Fibroblast of skin of right biceps (primary cell): ENCODE data around the gene FAF2.

ENCODE experiments used
- DNase-seq: peaks from one replicate; pipeline ENCODE4 v3.0.0-alpha.2; 2013

The FAF2 gene

DNA sequence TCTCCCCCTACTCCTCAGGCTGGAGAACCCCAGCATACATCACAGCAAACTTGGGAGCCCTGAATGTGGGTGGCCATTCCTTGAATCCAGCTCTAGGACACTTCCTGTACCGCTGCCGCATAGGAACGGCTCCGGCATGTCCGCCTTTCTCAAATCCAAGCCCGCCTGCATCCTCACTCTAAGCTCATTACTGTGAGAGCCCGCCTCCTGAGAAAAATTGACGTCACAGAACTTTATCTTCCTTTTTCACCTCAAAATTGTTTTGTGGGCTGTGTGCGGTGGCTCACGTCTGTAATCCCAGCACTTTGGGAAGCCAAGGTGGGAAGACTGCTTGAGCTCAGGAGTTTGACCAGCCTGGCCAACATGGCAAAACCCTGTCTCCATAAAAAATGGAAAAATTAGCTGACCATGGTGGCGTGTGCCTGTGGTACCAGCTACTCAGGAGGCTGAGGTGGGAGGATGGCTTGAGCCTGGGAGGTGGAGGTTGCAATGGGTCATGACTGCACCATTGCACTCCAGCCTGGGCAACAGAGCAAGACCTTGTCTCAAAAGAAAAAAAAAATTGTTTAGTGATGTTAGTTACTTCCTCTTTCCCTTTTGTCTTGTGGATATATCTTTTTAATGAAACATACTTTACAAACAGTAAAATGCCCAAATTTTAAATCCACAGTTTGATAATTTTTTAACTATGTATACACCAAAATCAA lies 66.2 kb downstream of the FAF2 start:
- DNase-seq: no peak

DNA sequence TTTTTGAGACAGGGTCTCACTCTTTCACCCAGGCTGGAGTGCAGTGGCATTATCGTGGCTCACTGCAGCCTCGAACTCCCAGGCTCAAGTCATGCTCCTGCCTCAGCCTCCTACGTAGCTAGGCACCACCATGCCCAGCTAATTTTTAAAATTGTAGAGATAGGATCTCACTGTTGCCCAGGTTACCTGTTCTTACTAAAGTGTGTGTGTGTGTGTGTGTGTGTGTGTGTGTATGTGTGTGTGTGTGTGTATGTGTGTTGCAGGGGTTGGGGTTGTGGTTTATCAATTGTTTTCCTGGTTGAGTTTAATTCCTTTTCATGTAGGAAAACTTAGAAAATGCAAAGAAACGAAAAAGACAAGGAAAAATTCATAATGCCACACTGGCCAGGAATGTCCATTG lies 67.2 kb downstream of the FAF2 start:
- DNase-seq: no peak

DNA sequence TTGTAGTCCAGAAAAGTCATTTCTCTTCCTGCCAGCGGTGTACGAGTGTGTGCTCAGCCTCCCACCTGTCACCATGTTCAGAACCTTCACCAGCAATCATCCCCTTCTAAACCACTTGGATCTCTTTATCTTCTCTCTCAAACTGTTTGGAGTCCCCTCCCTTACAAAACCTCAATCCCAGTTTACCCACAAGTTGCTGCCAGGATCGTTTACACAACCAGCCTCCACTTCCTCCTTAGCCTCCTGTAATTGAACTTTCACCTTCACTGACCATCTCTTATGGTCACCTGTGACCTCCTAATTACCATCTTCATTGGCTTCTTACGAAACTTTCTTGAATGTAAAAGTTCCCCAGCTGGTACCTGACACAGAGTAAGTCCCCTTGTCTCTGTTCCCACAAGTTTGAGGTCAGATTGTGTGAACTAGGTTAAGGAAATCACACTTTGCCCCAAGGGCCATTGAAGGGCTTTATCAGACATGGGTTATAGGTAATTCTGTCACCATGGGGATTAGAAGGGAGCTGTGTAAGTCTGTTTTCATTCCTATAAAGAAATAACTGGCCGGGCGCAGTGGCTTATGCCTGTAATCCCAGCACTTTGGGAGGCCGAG lies 69.0 kb downstream of the FAF2 start:
- DNase-seq: no peak

DNA sequence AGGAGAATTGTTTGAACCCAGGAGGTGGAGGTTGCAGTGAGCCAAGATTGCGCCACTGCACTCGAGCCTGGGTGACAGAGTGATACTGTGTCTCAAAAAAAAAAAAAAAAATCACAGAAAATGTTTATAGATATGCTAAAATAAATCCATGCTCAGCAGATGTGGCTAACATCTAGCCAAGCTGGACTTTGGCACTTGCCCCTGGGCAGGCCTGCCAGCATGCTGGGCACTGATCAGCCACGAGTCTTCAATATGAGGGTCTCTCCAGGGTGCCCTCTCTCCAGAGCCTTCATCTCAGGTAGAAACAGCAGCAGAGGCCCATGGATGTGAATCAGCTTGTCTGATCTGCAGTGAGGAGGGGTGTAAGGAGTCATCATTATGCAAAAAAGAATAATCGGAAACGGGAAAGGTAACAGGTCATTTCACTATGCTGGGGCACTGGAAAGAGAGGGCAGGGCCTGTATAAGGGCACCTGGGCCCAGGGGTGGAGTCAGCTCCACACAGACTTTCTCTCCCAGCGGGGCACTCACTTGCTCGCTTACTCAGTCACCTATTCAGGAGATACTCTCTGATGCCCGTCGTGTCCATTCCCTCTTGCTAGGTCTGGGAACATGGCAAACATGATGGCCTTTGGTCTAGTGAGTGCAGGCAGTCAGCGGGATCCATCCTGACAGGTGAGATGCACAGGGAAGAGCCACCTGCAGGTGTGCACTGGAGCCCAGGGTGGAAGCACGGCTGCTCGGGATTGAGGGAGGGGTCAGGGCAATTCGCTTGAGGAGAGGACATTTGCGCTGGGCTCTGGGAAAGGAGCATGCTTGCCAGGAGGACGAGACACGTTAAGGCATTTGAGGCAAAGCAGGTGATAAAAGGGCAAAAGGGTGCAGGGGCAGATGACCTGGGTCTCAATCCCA lies 71.9 kb downstream of the FAF2 start:
- DNase-seq: no peak

DNA sequence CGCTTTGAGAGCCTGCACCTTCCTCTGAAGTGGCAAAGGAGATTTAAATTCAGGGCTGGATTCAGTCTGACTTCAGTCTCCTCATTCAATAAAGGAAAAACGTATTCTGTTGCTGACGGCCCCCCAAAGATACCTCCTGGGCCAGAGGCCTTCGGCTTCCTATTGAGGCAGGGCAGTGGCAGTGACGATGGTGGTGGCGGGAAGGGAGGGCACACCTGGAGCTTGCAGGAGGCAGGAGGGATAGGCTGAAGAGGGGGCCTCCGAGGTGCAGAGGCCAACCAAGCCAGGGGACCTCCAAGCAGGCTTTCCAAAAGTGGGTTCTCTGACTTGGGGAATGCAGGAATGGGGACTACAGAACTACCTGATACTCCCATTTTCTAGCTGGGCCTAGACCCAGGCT lies 73.1 kb downstream of the FAF2 start:
- DNase-seq: no peak

DNA sequence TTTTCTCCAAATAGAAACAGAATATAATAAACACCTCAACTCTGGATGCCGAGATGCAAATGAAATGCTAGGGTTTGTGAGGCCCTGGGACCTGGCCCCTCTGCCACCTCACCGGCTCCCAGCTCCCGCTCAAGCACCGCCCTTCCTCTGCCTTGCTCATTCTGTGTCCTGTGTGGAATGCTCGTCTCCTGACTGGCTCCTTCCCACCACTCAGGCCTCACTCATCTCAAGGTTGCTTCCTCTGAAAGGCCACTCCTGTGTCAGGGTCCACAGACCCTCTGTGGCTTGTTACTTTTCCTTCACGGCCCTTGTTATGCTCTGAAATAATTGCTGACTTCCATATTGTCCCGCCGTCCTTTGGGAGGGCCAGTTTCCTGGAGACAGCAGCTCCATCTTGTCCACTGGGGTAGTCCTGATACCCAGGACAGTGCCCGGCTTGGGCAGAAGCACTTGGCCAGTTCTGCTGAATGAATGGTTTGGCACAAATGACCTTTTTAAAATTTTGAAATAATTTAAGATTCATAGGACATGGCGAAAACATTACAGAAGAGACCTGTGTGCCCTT lies 73.6 kb downstream of the FAF2 start:
- no peak for DNase-seq

DNA sequence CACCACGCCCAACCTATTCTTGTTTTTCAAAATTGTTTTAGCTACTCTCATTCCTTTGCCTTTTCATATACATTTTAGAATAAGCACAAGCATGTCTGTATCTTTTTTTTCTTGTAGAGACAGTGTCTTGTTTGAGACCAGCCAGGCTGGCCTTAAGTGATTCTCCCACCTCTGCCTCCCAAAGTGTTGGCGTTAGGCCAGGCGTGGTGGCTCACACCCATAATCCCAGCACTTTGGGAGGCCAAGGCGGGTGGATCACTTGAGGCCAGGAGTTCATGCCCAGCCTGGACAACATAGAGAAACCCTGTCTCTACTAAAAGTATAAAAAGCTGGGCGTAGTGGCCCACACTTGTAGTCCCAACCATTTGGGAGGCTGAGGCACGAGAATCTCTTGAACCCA lies 76.0 kb downstream of the FAF2 start:
- DNase-seq: no peak

DNA sequence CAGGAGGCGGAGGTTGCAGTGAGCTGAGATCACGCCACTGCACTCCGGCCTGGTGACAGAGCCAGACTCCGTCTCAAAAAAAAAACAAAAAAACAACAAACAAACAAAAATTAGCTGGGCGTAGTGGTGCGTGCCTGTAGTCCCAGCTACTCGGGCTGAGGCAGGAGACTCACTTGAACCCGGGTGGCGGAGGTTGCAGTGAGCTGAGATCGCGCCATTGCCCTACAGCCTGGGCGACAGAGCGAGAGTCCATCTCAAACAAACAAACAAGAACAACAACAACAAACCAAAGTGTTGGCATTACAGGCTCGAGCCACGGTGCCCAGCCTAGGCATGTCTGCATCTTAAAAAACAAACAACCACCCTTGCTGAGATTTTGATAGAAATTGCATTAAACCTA lies 76.8 kb downstream of the FAF2 start:
- DNase-seq: no peak

DNA sequence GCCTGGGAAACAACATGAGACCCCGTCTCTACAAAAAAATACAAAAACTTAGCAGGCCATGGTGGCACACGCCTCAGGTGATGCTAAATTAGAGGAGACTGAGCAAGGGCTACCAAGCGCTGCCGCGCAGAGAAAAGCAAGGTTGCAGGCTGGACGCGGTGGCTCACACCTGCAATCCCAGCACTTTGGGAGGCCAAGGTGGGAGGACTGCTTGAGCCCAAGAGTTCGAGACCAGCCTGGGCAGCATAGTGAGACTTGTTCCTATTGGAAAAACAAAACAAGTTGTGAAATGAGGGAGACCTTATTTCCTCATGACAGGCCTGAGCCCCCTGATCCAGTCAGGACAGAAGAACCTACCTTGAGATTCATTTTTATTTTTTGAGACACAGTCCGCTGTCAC lies 77.5 kb downstream of the FAF2 start:
- DNase-seq: no peak

DNA sequence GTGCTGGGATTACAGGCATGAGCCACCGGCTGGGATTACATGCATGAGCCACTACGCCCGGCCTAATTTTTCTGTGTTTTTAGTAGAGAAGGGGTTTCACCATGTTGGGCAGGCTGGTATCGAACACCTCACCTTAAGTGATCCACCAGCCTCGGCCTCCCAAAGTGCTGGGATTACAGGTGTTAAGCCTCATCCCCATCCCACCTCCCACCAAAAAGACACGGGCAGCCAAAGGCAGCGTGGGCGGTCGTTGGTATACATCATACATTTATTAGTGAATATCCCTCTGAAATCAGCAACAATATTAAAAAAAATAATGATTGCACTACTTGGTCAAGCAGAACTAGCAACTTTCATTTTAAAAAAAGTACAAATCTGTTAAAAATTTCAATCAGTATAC lies 78.3 kb downstream of the FAF2 start:
- no peak for DNase-seq

DNA sequence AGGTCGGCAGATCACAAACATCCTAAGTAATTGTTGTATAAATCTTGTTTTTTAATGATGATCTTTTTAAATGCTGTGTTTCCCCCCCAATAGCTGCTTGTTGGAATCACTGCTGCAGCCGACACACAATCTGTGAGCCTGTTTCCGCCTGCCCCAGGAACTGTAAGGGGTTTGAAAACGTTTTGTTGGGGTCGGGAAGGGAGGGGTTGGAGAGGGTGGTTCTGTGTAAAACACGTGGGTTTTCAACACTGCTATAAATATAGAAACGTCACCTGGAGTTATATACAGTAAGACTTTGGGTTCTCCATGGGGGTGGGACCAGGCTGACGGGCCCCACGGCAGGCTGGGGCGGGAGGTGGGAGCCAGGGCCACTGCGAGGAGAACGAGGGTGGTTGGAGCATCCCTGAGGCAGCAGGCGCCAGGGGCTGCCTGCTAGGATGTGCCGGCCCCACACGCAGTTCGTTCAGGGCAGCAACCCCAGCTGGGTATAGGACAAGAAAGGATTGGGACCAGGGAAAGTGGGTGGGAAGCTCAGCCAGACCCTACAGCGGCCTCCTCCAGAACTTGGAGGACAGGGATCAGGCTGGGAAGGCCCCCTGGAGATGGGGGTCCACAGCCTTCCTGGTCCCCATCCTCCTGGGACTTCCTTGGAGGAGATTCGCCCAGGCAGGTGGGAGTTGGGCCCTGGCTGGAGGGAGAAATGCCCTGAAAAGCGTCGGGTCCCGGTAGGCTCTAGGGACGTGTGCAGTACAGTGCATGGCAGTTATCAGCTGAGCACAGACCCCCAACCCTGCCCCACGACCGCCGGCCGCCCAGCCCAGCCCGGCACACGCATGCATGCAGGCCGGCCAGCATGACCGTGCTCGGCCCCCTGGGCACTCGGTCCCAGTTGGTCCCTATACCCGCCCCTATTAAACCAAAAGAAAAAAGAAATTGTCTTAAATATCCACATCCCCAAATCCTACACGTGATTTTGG lies 79.3 kb downstream of the FAF2 start:
- DNase-seq: no peak

DNA sequence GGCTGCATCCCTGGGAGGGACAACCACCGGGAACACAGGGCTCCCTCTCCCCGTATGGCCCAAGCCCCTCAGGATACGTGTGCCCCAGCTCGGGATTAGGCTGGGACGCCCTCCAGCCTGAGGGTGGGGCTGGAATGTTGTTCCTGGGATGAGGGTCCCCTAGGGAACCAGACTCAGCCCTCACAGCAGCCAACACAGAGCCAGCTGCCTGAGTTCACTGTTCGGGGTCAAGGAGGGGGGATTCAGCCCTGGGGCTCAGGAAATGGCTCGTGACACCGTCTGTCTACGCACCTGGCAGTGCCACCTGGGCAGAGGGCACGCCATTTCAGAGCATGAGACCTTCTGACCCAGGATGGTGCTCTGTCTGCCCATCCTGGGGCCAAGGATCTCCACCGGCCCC lies 80.1 kb downstream of the FAF2 start:
- no peak for DNase-seq

DNA sequence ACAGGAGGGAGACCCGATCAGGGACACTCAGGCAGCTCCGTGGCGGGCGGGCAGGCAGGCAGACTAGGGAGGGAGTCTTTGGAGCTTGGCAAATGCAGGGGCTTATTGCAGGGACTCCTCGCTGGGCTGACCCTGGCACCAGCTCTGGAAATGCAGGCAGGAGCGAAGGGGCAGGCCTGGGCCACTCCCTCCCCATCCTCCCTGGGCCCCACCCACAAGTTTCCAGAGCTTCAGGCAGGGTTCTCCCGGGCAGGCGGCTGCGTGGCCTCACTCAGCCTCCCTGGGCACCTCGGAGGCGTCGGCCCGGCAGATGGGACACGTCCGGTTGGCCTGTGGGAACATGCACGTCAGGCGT lies 80.6 kb downstream of the FAF2 start:
- no peak for DNase-seq

DNA sequence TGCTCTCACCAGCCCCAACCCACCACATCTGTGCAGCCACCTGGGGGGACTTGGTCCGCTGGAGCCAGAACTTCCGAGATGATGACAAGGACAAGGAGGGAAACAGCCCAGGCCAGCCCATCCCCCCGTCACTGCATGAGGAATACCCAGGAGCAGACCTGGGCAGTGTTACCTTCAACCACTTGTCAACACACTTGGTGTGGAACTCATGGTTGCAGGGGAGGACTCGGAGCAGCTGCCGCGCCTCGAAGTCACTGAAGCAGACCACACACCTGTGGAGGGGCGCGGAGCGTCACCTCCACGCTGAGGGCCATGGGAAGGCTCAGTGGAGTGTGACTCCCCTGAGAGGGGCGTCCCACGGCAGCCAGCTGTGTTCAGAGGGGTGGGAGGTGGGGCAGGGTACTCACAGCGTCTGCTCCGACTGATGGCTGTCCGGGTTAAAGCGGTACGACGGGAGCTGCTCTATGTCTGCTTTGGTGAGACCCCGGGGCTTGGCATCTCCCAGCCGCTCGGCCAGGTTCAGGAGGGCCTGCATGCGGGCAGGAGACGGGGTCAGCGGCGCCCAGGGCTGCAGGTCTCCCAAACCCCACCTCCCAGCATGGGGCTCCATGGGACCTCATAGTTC lies 81.0 kb downstream of the FAF2 start:
- no peak for DNase-seq

DNA sequence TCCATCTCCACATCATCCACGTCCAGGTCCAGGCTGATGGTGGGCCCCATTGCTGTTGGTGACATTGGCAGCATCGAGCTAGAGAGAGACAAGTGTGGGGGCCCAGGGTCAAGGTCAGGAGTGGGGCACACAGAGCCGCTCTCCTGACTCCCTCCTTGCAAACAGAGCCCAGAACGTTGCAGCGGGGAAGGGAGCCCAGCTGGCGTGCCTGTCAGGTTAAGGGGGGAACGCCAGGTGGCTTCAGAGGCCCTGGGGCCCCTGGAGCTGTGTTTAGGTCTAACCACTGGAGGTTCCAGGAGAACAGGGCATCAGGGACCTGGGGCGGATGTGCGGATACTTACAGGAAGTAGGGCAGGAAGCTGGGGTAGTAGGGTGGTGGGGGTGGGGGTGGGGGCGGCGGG lies 81.6 kb downstream of the FAF2 start:
- DNase-seq: no peak

DNA sequence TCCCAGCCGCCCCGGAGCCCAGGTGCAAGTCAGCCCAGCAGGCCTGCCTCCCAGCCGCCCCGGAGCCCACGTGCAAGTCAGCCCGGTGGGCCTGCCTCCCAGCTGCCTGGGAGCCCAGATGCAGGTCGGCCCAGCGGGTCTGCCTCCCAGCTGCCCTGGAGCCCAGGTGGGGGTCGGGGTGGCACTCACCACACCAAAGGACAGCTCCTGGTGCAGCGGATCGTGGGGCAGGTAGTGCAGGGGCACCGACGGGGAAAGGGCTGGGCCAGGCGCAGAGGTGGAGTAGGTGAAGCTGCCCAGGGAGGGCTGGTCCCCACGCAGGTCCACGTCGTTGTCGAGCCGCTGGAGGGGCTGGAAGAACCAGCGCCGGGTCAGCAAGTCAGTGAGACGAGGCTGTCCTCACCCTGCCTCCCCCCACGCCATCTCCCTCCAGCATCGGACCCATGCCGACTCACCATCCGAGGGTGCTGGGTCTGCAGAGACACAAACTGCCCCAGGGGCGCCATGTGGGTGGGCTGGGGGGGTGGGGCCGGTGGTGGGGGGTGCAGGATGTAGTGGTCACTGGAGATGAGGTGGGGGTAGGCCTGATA lies 82.3 kb downstream of the FAF2 start:
- DNase-seq: no peak

DNA sequence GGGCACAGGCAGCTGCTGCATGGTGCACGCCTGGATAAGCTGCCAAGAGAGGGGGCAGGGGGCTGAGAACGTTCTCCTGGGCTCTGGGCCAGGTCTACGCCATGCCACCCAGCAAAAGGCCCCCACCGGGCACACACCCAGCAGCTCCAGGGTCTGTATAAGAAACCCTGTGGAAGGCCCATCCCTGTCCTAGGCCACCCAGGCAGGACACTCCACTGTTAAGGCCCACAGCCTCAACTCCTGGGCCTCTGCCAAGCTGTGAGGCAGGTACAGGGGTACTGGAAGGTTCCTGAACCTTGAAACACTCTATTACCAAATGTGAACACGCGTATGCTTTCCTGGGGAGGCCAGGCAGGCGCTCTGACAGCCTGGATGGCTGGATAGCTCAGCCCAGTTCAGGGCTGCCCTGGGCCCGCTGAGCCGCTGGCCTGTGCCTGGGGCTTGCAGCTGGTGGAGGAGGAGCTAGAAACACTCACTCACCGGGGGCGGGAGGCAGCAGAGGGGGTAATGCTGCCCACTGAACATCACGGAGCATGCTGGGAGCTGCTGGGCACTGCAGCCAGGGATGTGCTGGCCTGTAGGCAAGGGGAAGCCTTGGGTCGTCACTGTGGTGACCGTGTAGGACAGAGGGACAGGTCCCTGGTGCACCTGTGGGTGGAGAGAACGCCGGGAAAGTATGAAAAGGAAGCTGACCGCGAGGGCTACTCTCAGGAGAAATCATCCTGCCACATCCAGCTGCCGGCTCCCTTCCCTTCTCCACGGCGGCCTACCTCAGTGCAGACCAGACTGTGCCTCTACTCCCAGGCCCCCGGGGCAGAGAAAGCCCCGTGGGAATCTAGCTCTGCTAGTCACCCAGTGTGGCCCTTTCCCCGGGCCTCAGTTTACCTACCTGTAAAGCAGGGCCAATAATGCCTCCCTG lies 83.1 kb downstream of the FAF2 start:
- DNase-seq: no peak

DNA sequence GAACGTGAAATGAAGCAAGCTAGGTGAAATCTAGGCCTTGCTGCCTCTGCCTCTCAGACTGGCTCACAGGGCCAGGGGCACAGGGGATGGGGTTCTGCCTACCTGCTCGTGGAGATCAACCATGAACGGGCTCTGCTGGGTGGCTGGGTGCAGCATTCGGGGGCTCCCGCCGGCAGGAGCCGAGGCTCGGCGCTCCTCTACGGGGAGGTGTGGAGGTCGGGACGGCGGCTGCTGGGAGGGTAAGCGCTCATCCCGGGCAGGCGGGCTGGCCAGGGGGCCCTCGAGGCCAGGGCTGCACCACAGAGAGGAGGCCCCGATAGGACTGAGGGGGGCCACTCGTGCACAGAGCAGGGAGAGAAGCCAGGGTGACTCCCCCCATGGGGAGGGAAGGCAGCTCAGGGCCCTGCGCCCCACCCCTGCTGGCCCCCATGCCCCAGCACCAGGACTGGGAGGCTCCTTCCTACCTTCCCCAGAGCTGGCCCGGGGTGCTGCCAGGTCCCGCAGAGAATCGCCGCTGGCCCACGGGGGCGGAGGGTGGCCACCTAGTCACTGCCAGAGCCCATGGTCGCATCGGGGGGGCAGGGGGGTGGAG lies 83.8 kb downstream of the FAF2 start:
- DNase-seq: no peak

DNA sequence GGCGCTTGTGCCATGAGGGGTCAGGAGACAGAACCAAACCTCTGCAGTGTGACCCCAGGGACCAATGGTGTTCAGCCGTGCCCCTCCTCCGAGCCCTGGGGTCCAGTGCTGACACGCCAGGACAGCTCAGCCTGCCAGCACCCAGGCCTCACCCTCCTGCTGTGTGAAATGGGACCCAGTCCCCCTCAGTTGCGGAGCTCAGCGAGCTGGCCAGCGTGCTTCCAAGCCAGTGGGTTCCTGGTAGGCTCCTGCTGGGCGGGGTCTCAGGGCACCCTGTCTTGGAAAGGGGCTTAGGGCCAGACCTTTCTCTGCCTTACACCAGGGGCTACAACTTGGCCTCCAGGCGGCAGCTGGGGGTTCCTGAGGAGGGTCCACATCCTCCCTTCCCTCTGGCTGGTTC lies 84.6 kb downstream of the FAF2 start:
- no peak for DNase-seq

DNA sequence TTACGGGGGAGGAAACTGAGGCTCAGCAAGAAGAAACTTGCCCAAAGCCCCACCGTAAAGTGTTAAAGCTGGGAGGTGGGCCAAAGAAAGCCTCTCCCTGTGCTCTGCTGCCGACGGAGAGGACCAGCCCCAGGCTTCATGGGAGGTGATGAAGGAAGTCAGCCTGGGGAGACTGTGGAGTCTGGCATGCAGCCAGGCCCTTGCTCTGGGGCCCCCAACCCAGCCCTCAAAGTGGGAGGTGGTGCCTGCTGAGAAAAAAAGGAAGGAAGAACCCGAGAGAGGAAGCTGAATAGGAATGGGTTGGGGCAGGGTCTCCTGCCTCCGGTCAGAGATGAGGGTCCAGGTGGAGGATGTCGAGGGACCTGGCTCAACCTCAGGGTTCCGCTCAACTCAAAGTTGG lies 85.2 kb downstream of the FAF2 start:
- no peak for DNase-seq
